HG02885 (cell line): ENCODE data around the gene RNF157.
"Not testable (repeated sequence)": the region's sequence is repeated elsewhere in the genome, so short reads cannot be mapped to it uniquely, and the experiment has no call there.

Experiments used
- ATAC-seq: cut with Tn5 transposase; IDR thresholded peaks from one replicate; pipeline ENCODE4 v1.9.1; 2021; ENCODE audit warnings: mild to moderate bottlenecking; ENCODE audit not compliant: unreplicated experiment, poor library complexity

RNF157 gene

DNA sequence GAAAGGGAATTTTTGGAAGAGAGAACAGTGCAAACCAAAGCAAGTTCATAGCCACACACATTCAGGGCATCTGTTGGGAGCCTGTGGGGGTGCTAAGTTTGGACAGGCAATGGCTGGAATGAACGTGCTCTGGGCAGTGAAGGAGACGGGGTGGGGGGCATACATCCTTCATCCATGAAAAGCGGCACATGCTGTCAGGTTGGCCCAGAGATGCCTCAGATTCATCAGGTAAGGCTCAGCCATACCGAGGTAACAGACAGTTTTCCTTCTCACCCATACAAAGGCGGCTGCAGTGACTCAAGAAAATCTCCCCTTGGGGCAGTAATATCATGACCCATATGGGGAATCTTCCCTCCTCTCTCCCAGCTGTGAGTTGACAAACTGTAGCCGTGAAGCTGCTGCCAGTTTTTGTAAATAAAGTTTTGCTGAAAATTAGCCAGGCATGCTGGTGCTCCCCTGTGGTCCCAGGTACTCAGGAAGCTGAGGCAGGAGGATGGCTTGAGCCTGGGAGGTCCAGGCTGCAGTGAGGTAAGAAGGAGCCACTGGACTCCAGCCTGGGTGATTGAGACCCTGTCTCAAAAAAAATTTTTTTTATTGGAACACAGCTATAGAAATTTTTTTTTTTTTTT is 15.6 kb upstream of the RNF157 start:
- ATAC-seq, result no peak

- ATAC-seq, result no peak
These were observed 14.0 kb upstream of the RNF157 start for GRCh38 chr17:76254275-76254674.

- ATAC-seq, result no peak
These were observed 13.5 kb upstream of the RNF157 start for GRCh38 chr17:76253841-76254240.

GRCh38 chr17:76252967-76253766 is 12.9 kb upstream of the RNF157 start:
- not testable (repeated sequence) for ATAC-seq

GRCh38 chr17:76252040-76252954 is 12.0 kb upstream of the RNF157 start:
- no peak for ATAC-seq

DNA sequence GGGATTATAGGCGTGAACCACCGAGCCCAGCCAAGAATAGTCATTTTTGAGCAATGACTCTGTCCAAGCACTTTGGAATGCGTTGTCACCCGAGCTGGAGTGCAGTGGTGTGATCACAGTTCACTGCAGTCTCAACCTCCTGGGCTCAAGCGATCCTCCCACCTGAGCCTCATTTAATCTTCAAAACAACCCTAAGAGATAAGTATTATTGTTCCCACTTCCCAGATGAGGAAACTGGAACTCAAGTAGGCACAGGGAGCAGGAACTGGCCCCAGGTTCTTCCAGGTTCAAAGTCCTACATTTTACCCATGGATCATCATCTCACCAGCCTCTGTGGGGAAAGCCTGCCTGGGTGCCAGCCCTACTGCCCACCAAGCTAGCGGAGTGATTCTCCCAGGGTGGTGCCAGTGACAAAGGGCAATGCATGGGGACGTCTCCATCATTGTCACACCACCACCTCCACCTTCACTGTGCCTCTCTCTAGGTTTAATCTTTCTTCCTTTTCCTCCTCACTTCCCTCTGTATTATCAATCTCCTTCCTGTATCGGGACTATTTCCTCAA is 11.3 kb upstream of the RNF157 start:
- no peak for ATAC-seq

DNA sequence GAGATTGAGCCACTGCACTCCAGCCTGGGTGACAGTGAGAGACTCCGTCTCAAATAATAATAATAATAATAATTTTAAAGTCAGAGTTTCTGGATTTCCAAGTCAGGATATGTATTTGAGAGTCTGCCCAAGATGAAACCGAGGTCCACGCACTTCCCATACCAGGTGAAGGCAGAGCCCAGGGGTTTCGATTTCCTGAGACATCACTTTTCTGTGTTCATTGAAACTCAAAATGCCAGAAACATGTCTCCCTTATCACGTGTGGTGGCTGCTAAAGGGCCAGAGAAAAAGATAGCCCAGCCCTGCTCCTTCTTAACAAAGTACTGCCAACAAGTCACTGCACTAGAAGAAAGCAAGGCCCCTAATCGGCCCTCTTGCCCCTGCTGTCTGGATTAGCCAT is 9.8 kb upstream of the RNF157 start:
- ATAC-seq, result no peak

GRCh38 chr17:76248013-76248782 is 7.9 kb upstream of the RNF157 start:
- no peak for ATAC-seq

DNA sequence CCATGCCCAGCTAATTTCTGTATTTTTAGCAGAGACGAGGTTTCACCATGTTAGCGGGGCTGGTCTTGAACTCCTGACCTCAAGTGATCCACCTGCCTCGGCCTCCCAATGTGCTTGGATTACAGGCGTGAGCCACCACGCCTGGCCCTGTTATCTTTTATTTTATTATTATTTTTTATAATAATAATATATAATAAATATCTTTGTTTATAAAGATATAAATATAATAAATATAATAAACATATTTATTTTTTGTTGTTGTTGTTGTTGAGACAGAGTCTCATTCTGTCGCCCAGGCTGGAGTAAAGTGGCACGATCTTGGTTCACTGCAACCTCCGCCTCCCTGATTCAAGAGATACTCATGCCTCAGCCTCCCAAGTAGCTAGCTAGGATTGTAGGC is 7.0 kb upstream of the RNF157 start:
- ATAC-seq, result no peak

DNA sequence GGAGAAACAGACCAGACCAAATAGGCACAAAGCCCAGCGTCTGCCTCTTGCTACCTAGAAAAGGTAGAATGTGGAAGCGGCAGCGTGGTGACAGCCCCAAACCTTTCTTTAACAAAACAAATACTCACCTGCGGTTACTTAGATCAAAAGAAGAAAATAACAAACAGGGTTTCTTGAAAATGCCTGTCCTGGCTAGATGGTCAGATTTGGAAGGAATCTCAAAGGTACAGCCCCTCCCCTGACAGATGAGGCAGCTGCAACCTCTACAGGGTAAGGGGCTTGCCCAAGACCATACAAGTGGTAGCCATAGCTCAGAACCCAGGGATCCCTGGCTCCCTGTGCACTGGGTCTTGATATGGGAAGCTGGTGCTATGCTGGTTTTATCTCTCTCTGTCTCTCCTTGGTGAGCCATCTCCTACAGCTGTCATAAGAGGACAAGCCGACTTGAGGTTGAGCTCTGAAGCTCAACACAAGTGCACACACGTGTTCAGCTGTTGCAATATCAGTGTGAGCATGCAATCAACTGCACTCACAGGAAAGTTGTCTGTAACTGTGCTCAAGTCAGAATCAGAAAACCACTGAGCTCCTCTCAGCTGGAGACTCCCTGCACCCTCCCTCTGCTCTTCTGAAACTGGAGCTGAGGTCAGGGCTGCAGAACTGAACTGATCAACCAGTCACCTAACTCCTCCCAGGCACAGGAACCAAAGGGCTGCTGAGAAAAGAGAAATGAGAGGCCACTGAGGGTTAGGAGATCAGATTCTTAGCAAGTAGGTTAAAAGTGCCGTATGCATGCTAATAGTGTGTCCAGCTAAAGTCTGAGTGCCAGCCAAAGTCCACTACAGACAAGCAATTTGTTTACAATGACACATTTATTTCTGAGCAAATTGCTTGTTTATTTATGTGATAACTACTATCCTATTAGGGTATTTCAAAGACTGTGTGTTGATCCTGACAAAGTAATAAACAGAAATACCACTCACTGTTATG is 6.1 kb upstream of the RNF157 start:
- ATAC-seq, result peak; percentile 96

DNA sequence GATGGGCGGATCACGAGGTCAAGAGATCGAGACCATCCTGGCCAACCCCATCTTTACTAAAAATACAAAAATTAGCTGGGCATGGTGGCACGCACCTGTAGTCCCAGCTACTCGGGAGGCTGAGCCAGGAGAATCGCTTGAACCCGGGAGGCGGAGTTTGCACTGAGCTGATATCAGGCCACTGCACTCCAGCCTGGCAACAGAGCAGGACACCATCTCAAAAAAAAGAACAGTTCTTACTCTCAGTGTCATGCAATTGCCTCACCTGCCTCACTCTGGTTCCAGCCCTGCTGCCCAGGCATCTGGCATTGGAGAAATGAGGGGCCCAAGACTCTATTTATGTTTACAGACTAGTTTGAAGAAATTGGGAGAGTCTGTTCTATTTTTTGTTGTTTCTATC is 4.4 kb upstream of the RNF157 start:
- ATAC-seq, result not testable (repeated sequence)

- no peak for ATAC-seq
These were observed 3.8 kb upstream of the RNF157 start for GRCh38 chr17:76243826-76244679.

DNA sequence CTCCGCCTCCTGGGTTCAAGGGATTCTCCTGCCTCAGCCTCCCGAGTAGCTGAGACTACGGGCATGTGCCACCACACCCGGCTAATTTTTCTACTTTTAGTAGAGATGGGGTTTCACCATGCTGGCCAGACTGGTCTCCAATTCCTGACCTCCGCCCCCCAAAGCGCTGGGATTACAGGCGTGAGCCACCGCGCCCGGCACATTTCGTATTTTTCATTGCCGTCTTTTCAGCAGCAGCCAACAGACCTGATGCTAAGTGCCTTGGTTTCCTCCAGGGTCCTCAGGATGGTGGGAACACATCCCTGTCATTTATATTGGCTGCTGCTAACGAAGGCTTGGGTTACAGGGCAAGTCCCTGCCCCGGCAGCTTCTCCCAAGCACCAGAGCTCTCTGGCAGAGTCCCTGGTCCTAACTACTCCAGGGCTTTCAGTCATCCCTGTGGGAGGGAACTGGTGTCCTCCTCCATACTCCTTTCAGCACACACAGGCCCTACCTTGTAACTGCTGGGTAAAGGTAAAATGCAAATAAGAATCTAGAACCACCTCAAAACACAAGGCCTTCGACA is 1.5 kb upstream of the RNF157 start:
- ATAC-seq, result no peak

DNA sequence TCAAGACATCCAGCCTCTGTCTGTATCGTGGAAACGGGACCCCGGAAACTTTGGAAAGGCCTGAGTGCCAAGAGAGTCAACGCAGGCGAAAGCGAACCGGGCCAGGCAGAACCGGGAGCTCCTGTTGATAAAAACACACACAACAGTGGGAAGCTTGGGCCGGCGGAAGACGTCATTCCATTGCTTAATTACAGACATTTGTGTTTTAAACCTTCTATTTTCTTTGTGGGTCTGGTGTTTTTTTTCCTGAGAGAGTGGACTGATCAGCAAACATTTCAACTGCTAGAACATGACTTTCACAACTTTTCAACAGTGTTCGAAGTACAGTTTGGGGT is 878 bp upstream of the RNF157 start:
- no peak for ATAC-seq

DNA sequence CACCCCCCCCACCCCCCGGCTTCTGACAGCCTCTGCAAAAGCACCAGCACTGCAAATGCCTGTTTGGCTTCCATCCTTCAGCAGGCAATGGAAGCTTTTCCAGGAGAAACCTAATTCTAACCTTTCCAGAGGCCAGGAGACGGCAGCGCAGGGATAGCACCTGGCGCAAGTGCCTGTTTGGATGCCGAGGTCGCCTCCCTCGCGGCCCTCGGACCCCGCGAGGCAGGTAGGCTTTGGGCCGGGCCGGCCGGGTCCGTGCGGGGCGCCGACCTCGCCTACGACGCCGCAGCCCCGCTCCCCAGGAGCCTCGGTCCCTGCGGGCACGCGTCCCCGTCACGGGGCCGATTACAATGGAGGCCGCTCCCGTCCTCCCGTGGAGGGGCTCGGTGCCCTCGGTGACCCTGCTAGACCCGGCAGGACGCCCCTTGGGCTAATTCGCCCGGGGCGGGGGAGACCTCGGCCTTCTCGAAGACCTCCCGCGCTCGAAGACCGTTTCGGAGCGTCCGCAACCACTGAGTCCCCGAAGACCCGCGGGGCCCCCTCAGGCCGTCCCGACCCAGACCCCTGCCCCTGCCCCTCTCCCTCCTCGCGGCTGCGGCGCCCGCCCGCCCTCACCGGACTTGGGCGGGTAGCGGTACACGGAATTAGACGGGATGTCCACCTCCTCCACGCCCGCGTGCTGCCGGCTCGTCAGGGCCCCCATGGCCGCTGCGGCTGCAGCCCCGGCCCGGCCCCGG is 587 bp downstream of the RNF157 start:
- peak; percentile 9 for ATAC-seq

DNA sequence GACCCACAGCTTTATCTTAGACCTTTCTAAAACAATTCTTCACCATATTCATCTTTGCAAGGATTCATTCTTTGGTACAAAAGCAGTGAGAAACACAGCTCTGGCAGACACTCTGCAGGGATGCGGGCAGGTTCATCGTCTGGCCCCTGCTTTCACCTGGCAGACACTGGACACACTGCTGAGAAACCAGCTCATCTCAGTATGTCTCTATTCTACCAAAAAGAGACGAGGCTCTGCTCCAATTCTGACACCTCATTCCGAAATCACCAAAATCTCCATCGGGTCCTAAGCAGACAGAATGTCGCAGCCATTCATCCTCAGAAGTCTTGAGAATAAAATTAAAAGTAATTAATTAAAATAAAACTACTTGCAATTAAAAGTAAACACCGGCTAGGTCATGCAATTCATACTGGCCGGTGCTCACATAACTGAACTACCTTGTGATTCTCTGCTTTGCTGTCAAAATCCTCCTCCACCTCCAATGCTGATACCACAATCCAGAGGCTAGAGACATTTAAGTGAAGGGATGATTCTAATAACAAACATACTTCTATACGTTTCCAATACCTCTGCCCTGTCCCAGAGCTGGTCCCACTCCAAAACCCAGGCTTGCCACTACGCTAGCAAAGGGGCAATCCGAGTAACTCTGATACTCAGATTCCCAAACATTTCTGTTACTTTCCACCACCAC is 1.3 kb downstream of the RNF157 start:
- no peak for ATAC-seq
